ENCODE measurements around the gene NT5DC4.
A peak's percentile ranks its signal among the peaks of the same experiment; 100 is the strongest.

The NT5DC4 gene

GRCh38 chr2:112737542-112738232 lies 16.9 kb downstream of the NT5DC4 start:
- DNase-seq (ENCODE audit: low read depth, low spot score), result no peak
- H3K4me3 ChIP-seq (ENCODE audit: low read length), result no peak overlapping the region

DNA sequence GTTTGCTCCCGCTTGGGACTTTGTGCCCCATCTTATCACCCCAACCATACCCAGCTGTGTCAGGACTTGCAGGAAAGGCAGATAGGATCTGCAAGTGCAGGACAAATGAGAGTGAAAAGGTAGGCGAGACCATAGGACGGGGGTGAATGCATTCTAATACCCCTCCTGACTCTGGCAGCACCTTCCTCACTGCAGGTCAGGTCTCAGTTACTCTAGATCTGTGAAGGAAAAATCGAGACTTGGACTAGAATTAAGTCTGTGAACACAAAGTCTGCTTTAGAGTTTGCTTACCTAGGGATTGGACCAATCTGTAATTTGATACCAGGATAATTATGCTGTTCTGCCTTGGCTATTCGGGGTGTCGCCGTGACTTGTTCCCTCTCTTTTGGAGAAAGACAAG lies 19.7 kb downstream of the NT5DC4 start:
- no peak overlapping the region for H3K4me3 ChIP-seq (ENCODE audit: low read length)
- no peak for DNase-seq (ENCODE audit: low read depth, low spot score)

DNA sequence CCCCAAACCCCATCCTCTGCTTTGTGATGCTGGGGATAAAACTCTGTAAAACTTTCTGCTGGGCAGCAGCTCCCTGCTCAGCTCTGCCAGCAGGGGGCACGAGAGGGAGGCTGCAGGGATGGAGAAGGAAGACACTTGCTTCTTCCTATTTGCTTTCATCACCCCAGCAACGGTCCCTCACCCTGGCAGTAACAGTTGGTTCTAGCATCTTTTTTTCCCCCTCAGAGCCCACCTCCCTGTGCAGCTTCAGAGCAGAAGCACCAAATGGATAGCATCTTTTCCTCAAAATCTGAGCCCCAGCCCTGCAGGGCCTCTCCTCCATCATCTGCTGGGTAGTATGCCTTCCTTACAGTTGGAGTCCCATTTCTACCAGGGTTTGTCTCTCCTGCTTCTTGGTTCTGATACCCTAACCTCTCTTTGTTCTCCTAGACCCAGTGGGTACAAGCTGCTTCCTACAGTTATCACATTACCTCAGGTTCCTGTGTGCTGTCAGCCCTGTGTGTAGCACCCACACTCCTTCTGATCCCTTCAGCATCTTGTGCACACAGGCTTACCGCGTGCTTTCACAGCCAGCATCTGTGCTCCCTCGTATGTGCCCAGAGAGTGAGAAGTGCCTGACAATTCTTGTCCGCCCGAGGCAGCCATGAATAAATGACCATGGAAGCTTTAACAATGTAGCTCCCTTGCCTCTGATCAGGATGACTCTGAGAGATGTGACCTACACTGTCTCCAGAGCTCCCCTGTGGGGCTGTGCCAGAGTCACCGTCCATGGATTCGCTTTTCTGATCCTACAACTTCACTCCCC lies 29.1 kb downstream of the NT5DC4 start:
- peak; percentile 59 for DNase-seq (ENCODE audit: low read depth, low spot score)
- H3K4me3 ChIP-seq (ENCODE audit: low read length), result no peak overlapping the region

DNA sequence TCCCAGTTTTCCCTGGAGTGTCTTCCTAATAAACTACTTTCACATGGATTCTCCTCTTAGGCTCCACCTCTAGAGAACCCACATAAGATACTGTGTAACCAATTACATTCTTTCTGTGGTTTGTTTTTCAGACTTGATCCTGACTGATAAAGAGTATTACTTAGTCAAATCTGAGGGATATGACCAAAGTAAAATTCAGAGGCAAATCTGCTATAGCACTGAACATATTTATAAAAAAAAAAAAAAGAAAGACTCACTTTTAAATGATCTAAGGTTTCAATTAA lies 29.7 kb downstream of the NT5DC4 start:
- no peak for DNase-seq (ENCODE audit: low read depth, low spot score)
- no peak overlapping the region for H3K4me3 ChIP-seq (ENCODE audit: low read length)

DNA sequence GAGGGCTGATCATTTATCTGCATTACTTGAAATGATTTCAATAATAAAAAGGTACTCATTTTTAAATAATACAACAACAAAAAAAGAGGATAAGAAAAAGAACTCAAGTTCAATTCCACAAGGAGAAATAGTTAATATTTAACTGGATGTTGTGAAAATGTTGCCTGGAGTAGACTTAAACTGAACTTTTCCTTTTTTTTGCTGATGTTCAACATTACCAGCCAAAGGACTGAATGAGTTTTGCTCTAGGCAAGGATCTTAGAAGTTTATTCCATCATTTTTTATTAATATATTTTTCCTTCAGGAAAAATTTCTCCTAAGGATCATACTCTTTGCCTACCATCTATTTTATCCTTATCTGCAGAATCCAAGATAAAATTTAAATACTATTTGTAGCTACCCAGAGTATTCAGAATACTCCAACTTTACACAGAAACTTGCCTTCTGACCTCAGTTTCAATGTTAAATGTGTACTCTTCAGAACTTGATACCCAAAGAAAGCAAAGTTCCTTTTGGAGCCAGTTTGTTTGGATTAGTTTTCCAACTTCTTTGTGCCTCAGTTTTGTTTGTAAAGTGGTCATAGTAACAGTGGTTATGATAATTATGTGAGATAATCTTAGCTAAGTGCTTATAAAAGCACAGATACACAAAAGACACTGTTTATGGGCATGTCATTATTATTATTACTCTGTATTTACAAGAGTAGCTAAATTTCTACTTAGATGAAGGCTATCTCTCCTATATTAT lies 30.8 kb downstream of the NT5DC4 start:
- no peak overlapping the region for H3K4me3 ChIP-seq (ENCODE audit: low read length)
- no peak for DNase-seq (ENCODE audit: low read depth, low spot score)

GRCh38 chr2:112752667-112753066 lies 31.8 kb downstream of the NT5DC4 start:
- H3K4me3 ChIP-seq (ENCODE audit: low read length), result no peak overlapping the region
- no peak for DNase-seq (ENCODE audit: low read depth, low spot score)

- no peak for DNase-seq (ENCODE audit: low read depth, low spot score)
- no peak overlapping the region for H3K4me3 ChIP-seq (ENCODE audit: low read length)
Observed at GRCh38 chr2:112754564-112754963, 33.7 kb downstream of the NT5DC4 start.

DNA sequence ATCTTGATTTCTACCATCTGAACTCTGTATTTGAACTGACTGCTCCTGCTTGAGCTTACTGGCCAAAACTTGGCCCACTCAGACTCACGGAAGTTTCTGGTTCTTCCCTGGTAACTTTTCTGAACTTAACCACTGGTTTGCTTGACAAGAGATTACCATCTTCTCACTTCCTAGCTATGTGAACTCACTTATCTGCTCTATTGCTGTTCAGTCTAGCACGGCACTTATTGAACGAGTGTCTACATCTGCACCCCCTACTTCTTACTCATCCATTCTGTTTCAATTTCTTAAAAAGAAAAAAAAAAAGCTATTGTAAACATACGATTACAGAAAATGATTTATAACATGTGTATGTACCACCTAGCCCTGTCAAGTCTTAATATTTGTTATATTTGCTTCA lies 34.6 kb downstream of the NT5DC4 start:
- DNase-seq (ENCODE audit: low read depth, low spot score), result no peak
- H3K4me3 ChIP-seq (ENCODE audit: low read length), result no peak overlapping the region

DNA sequence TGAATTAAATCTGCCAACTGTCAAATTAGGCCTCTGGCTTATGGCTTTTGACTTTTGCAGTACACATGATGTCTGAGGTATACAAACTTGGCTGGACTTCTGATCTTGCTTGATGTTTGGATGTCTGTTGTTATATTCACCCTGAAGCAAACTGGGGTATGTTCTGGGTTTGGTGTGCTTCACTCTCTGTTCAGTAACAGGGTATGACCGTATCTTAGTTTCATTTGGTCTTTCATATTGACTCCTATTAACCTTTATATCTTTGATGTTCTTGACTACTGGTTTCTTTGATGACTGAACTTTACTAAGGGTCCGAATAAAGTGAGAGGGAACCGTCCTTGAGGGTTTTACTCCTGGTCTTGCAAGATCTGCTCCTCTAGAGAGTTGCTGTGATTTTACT lies 35.4 kb downstream of the NT5DC4 start:
- H3K4me3 ChIP-seq (ENCODE audit: low read length), result no peak overlapping the region
- DNase-seq (ENCODE audit: low read depth, low spot score), result no peak

GRCh38 chr2:112757265-112757664 lies 36.4 kb downstream of the NT5DC4 start:
- no peak overlapping the region for H3K4me3 ChIP-seq (ENCODE audit: low read length)
- no peak for DNase-seq (ENCODE audit: low read depth, low spot score)

DNA sequence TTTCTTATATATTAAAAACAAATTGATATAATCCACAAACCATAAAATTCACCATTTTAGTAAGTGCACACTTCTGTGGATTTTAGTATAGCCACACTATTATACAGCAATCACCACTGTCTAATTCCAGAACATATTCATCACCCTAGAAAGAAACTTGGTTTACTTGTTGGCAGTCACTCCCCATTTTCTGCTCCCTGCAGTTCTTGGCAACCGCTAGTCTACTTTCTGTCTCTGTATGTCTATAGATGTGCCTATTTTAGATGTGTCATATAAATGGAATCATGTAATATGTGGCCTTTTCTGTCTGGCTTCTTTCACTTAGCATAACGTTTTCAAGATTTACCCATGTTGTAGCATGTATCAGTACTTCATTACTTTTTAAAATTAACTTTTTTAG lies 37.9 kb downstream of the NT5DC4 start:
- no peak overlapping the region for H3K4me3 ChIP-seq (ENCODE audit: low read length)
- DNase-seq (ENCODE audit: low read depth, low spot score), result no peak

DNA sequence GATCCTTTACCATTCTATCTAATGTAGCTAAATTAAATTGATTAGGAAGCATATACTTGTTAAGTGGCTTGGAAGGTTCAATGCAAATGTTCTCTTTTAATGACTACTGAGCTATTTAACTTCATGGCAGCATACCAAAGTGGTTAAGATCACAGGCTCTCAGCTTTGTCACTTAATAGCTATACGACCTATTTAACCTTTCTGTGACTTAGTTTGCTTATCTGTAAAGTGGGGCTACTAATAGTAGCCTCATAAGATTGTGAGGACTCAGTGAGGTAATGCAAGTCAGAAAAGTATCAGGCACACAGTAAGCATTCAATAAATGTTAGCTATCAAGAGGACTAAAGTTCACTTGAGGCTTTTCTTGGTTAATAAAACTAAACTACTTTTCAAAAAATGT lies 39.3 kb downstream of the NT5DC4 start:
- DNase-seq (ENCODE audit: low read depth, low spot score), result no peak
- no peak overlapping the region for H3K4me3 ChIP-seq (ENCODE audit: low read length)

DNA sequence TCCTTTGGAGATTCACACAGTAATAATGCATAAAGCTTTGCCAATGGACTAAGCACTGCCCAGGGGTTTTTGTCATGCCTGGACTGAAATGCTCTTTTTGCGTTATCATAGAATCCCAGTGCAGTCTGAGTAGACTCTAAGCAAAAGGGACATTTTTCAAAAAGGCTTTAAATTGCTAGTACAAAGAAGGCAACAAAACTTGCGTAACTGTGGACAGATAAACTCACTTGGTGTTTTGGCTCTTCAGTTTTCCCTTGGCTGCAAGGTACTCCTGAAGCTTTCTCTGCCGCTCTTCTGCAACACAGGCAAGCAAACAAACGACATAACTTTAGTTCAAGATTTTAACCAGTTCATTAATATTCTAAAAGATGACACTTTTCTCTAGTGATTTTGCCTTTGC lies 41.5 kb downstream of the NT5DC4 start:
- no peak for DNase-seq (ENCODE audit: low read depth, low spot score)
- no peak overlapping the region for H3K4me3 ChIP-seq (ENCODE audit: low read length)

DNA sequence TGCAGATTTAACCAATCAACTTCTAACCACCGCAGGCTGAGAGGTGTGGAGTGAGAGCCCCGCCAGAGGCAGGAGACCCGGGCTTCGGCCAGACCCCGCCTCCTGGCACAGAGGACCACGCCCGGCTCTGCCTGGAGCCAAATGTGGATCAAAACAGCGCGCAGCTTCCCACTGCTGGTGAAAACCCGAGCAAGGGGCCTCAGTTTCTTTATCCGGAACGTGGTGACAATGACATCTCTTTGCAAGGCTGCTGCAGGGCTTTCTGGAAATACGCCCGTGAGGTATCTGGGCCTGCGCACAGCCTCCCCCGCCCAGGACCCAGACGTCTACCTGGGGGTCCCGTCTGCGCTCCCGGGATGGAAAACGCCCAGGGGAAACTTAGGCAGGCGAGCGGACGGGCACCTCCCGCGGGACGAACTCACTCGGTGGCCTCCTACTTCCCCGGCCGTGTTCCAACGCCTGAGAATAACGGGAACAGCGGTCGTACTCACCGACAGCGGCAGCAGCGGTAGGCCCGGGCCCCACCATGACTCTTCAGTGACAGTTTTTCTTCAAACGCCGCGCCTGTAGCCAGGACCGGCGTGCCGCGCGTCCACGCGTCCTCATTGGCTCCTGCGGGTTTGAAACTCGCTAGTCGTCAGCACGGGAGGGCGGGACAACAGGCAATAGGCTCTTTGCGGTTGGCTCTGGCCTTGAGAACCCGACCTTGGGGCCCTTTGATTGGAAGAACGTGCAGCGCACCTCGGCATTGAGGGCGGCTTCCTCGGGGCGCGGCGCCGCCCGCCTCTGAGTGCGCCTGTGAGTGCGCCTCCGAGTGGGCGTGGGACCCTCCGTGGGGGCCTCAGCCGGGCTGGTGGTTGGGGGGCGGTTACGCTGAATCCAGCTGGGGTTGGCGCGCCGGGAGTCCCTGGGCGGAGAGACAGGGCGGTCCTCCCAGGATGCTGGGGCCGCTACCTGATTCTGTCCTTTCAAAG lies 43.5 kb downstream of the NT5DC4 start, which contains the start of gene CKAP2L:
Gene CKAP2L (minus strand): TSS at position 539 of the 974 bp plus-strand sequence. CDS start 11 bp downstream, at position 528.
- peak; percentile 99 for DNase-seq (ENCODE audit: low read depth, low spot score)
- peak within 1 kb of the TSS; percentile 89 for H3K4me3 ChIP-seq (ENCODE audit: low read length)

- H3K4me3 ChIP-seq (ENCODE audit: low read length), result peak overlapping the region; percentile 89
- no peak for DNase-seq (ENCODE audit: low read depth, low spot score)
Observed at GRCh38 chr2:112765251-112765650, 44.4 kb downstream of the NT5DC4 start.

DNA sequence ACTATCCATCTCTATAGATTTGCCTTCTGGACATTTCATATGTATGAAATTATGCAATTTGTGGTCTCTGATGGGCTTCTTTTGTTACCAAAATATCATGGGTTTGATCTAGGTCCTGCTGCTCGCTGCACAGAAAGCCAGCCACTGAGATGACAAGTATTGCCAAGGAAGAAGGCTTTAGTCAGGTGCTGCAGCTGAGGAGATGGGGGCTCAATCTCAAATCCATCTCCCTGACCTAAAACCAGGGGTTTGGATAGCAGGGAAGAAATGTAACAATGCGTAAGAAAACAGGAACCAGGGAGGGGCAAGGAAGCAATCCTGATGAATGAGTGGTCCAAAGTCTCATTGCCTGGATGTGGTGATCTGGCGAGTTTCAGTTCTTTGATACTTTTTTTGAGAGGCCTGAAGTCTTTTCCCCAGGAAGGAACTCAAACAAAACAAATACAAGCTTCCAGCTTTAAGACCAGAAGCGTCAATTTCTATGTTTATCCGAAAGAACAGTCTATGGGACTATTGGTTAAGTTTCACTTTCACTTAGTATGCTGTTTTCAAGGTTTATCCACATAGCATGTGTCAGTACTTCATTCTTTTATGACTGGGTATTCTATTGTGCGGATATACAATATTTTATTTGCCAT lies 47.0 kb downstream of the NT5DC4 start:
- DNase-seq (ENCODE audit: low read depth, low spot score), result no peak
- no peak overlapping the region for H3K4me3 ChIP-seq (ENCODE audit: low read length)

DNA sequence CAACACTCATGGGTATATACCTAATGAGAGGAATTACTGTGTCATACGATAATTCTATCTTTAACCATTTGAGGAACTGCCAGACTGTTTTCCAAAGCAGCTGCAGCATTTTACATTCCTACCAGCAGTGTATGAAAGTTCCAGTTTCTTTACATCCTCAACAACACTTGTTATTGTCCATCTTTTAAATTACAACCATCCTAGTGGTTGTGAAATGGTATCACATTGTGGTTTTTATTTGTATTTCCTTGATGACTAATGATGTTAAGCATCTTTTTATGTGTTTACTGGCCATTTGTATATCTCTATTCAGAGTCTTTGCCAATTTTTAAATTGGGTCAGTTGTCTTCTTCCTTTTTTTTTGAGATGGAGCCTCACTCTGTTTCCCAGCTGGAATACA lies 47.6 kb downstream of the NT5DC4 start:
- H3K4me3 ChIP-seq (ENCODE audit: low read length), result no peak overlapping the region
- DNase-seq (ENCODE audit: low read depth, low spot score), result no peak

DNA sequence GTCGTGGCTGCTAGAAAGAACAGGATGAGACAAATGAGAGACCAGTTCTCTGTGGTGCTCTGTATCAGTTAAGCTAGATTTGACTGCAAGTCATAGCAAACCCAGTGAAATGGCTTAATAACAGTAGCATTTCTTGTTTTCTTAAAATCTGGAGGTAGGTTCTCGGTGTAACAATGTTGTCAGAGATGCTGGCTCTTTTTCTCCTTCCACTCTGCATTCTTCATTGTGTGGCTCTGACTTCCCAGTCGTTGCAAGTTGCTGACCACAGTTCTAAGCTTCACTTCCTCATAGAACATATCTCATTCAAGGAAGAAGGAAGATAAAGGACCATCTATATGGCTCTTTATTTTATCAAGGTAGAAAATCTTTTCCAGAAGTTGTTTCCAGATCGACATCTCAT lies 51.5 kb downstream of the NT5DC4 start:
- no peak overlapping the region for H3K4me3 ChIP-seq (ENCODE audit: low read length)
- no peak for DNase-seq (ENCODE audit: low read depth, low spot score)
